Activated CD4-positive, alpha-beta T cell treated with anti-CD3 and anti-CD28 coated beads, Interleukin-2, Interleukin-4, amounts not matched to agents 100 ng/mL and 50 ng/mL, durations not matched to agents 16 hours and 8 hours (primary cell): Measurements from ENCODE around the gene SLC1A7.

Source experiments
- DNase-seq: peaks from one replicate; pipeline ENCODE4 v3.0.0-alpha.2; 2020; ENCODE audit warnings: low spot score

The SLC1A7 gene

GRCh38 chr1:53115403-53116306 is 26.8 kb downstream of the SLC1A7 start:
- no peak for DNase-seq

DNA sequence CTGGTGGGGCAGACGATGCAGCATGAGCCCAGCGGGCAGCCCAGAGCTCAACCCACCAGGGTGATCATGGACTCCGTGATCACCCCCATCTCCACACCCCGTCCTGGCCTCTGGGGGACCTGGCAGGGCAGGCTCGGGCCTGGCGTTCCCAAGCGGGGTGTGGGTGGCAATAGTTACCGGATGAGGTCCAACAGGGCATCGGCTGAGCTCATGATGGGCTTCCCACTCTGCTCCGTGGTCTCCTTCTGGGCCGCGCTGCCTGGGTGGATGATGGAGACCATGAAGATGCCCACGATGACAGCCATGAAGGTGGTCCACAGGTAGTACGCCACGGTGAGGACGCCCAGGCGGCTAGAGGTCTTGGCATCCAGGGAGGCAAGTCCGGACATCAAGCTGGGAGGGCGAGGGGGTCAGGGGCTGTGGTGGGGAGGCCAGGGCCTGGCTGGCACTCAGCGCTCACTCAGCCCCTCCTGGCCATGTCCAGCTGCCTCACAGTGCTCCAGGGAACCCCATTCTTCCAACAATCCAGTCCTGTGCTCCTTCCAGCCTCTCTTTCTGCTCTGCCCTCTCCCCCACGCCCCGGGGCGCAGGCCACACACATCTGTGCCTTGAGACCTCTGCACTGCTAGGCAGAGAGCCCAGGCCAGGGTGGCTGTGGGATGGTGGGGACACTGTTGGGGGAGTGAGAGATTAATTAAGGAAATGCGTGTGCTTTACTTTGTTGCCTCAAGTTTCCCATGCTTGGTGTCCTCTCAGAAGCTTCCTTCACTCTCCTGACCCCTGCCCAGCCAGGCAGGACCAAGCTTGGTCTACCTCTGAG is 27.6 kb downstream of the SLC1A7 start:
- DNase-seq, result no peak

DNA sequence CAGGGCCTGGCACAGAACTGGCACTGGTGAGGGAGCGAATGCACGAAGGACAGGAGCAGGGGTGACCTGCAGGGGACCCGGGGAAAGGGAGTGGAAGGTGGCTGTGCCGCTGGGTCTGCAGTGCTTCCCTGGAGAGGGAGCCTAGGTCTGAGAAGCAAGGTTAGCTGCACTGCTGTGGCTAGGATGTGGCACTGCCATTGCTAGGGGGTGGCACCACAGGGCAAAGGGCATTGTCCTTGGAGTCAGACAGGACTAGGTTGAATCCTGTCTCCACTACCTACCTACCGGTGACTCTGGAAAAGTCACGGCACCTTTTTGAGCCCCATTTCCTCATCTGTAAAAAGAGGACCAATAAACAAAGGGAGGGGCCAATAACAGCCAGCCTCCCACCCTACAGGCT is 28.3 kb downstream of the SLC1A7 start:
- no peak for DNase-seq

GRCh38 chr1:53112861-53113260 is 29.6 kb downstream of the SLC1A7 start:
- no peak for DNase-seq

DNA sequence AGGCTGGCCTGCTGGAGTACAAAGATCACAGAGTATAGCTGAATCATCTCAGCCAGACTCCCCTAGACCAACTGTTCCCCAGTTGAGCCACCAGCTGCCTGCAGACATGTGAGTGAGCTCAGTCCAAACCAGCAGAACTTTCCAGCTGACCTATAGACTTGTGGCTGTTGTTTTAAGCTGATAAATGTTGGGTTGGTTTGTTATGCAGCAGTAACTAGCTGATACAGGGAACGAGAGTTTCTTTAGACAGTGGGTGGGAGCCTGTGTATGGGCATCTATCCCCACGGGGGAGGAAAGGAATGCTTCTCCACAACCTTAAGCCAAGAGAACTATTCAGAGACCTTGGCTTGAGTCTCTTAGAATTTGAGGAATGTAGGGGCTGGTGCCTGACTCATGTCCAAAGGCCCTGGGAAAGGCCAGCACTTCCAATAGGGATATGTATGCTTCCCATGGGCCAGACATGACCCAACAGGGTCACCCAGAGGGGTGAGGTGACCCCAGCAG is 30.1 kb downstream of the SLC1A7 start:
- DNase-seq, result no peak

DNA sequence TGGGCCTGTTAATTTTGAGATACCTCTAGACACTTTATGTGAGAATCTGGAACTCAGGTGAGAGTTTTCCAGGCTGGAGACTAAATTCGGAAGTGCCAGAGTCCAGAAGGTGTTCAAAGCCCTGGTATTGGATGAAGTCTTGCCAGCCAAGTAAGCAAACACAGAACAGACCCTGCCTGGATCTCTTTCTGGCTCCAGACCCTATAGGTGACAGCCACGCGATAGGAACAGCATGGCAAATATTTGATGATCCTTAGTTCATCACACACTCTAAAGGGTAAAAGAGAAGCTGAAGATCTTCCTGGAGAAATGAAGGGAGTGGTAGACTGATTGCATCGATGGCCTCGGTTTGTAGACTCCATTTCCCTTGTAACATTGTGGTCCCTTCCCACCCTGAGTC is 30.7 kb downstream of the SLC1A7 start:
- no peak for DNase-seq

DNA sequence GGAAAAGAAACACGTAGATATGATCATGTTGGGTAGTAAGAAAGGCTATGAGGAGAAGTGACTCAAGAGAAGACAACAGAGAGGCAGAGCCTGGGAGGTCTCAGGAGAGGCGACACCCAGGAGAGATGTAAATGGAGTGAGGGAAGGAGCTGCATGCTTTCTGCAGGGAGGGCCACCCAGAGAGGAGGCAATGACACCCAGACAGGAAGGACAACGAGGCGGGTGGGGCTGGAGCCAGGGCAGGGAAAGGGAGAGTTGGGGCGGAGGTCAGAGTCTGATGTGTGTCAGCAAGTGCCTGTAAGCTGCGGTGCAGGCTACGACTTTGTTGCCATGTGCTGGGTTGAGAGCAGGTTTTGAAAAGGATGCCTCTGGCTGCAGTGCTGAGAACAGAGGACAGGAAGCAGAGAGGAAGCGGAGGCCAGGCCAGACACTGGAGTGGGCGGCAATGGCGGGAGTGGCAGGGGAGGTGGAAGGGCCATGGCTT is 31.3 kb downstream of the SLC1A7 start:
- DNase-seq, result no peak

DNA sequence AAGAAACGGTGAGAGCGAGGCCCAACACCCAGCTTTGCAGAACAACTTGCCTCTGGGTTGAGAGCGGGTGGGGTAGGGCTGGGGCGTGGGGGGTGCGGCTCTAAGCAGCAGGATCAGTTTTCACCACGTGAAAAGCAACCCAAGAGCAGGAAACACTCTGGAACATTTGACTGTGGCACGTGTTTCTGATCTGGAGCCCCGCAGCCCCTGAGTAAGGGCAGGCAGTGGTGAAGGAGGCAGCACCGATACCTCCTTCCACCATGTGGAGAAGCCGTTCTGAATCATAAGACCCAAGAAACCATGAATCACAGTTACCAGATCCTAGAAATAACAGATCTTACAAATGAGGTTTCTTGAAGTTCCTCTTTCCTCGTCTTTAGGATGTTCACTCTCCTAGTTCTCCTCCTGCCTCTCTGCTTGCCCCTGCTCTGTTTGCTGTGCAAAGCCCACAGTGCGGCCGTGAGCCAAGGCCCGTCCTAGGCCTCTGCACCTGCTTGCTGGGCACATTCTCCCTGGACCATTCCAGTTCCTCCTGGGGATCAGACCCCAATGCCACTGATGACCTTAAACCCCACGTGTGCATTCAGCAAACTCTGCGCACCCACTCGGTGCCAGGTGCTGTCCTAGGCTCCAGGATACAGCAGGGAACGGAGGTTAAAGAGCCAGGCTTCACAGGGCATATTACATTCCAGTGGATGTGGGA is 31.9 kb downstream of the SLC1A7 start:
- DNase-seq, result peak; percentile 15

DNA sequence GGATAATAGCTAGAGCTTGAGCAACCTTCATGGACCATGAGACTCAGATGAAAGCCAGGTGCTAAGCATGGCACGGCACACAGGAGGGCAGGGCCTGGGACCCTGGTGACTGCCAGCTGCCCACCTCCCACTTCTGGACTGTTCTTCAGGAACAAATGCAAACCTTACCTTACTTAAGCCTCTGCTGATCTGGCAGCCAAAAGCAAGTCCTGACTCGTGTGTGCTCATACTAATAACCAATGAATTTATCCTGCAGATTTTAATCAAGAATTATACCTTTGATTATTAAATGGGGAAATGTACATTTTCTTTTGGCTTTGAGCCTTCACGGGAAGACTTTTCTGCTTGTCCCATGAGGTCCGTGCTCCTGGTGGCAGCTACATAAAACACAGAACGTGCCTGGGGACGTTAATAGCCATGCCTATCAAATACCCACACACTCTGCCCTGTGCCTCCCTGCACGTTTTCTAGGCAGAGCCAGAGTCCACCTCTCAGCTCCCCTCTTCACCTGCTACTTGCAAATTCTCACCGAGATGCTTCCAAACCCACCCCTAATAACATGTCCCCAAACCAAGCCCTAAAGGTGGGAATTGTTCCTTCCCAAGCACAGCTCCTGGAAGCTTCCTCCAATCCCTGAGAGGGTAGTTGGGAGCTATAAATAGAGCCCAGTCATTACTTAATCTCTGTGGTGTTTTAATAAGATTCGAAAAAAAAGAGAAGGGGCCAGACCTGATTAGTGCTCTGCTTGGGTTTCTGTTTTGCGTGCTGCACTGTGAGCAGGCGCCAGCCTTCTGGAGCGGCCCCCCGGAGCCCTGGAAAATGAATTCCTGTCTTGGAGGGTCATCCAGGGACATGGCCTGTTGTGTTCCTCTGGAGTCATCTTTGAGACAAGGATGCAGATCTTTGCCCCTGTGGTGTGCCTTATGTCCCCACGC is 33.5 kb downstream of the SLC1A7 start:
- DNase-seq, result no peak

DNA sequence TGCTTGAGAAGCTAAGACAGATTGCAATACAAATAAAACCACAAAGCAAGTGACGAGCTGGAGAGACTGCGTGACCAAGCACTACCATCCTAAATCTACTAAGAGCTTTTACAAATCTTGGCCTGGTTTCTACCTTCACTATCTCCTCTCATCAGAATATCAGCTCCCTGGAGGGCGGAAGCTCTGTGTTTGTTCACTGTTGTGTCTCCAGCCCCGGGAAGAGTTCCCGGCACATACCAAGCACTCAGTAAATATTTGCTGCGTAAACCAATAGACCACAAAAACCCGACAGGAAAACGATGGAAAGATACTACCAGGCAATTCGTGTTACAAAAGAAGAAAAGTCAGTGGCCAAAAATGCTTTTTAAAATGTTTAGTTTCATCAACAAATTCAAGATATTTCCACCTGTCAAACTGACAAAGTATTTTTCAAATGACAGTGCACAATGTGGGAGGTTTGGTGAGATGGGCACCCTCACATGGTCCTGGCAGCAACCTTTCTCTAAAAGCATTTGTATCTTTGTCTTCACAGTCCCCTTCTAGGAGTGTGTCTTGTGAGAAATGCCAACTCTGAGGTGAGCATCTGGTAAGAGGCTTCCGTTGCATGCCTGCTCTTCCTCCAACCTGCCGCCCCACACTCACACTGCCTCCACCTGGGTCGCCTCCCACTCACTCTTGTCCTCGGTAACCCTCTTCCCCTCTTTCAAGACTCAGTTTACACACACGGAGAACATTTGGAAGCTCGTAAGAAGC is 34.7 kb downstream of the SLC1A7 start:
- no peak for DNase-seq

GRCh38 chr1:53107090-53107489 is 35.3 kb downstream of the SLC1A7 start:
- DNase-seq, result no peak

GRCh38 chr1:53104289-53104913 is 38.0 kb downstream of the SLC1A7 start:
- no peak for DNase-seq

DNA sequence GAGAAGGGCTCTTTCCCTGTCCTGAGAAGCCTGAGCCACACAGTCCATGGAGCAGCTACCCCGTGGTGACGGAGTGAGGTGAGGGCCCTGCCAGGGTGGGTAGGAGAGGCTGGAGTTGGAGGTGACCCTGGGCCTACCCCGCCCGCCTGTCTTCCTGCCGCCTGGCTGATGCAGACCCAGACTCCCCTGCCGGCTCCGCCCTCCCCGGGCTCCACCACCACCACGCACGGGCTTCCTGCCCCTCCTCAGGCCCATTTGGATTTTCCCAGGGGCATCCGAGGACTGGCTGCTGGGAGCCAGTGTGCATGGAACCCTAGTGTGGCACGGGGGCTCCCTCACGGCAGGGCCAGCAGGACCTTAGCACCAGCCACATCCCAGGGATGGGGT is 47.9 kb downstream of the SLC1A7 start:
- no peak for DNase-seq

DNA sequence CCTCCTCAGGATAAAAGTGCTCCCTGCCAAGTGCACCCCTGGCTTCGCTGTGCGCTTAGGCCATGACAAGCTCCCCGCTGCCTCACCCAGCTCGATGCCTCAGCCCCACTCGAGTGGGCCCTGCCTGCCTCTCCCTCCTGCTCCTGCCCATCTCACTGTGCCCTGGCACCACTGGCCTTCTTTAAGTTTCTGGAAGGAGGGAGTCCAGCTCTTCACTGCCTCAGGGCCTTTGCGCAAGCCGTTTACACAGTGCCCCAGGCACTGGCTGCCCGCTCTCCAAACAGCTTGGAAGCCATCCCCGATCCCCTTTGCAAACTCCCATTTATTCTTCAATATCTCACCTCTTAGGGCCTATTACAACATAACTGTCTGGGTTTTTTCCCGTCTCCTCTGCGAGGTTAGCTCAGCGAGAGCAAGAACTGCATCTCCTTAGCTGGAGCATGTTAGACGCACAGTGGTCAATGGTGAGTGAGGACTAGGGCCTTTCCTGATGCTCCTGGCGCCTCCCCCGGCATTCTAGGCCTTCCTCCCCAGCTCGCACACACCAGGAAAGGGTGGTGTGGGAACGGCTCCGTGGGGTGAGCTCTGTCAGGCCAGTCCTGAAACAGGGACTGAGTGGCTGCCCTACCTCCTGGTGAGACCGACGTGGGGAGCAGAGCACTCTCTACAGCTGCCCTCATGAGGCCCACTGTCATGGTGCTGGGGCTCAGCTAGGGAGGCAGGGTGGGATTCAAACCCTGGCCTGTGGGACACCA is 48.5 kb downstream of the SLC1A7 start:
- DNase-seq, result no peak

GRCh38 chr1:53093451-53093754 is 49.0 kb downstream of the SLC1A7 start:
- DNase-seq, result no peak

DNA sequence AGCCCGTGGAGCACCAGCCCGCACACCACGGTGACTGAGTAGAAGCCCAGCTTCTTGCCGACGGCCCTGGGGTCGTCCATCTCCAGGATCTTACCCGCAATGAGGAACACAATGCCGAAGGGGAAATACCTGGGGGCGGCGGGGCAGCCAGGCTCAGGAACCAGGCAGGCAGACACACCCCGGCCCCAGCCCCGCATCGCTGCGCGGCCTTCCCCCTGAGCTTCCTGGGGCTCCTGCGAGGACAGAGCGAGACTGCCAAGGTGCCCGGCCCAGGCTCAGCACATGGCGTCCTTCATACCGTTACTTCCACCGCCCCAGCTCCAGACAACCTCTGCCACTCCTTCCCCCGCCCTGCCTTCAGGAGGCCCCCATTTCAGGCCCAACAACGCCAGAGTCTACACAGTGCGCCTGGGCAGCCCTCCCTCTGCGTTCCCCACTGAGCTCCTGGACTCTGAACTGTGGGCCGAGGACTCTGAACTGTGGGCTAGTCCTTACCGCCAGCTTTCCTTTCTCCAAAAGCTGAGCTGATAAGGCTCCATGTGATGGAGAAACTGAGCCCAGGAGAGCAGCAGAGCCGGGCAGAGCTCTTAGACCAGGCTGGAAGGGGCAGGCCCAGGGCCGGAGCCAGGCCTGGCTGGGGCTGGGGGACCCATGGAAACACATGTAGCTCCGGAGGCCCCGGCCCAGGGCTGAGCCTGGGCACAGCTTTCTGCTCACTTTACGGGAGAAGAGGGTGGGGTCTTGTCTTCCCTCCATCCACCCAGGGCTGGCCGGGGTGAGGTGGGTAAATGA is 49.6 kb downstream of the SLC1A7 start:
- DNase-seq, result no peak

DNA sequence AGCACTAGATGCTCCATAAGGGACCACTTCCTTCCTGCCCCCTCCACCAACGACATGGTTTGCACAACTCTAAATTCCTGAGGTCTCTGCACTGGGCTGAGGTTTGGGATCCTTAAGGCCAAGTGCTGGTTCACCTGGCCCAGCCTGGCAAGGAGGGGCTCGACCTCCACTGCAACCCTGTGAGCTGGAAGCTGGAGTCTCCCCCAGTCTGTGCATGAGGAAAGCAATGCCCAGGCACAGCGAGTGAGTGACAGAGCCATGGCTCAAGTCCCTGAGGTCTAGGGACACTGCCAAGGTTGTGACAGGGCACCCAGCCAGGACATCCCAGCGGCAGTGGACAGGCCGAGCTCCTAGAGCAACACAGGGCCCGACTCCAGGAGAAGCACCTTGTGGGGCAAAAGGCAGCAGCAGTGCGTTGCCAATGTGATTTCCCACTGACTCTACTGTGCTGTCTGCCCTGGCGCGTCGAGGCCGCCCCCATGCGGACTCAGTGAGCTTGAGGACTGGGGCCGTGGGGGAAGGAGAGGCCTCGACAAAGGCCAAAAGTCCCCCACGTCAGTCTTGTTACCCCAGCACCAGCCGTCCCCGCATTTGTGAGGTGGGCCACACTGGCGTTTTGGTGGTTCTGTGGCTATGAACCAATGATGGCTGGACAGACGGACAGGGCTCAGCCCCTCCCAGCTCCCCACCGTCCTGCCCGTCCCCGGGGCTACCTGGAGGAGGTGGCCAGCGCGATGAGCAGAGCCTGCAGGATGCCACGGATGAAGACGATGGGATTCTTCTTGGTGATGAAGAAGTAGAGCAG is 50.4 kb downstream of the SLC1A7 start:
- no peak for DNase-seq
